HepG2 (cell line): ENCODE results near the gene MS4A7. TPM values are rescaled to one million over a fixed set of nuclear protein-coding genes. Genes with fewer than 3 reads are reported as not detected.

Experiments
- AGO1 ChIP-seq: fragments of 200-400 bp; formaldehyde crosslinking; IDR thresholded peaks from 2 replicates; pipeline ENCODE4 v1.6.1; 2017; ENCODE audit warnings: mild to moderate bottlenecking, low read depth, low read length, moderate library complexity; ENCODE audit not compliant: poor library complexity, severe bottlenecking
- HNRNPL ChIP-seq: fragments of 200-400 bp; formaldehyde crosslinking; IDR thresholded peaks from 2 replicates; pipeline ENCODE4 v1.6.1; 2017; ENCODE audit warnings: mild to moderate bottlenecking, low read depth, low read length
- polyA plus RNA-seq, 8 experiments: library from polyadenylated mRNA; depleted of rRNA in 3 of 8; stranded (reverse) in 7 of 8; unstranded in 1 of 8; fragments of >200 nt; fragmentation: Illumina TruSeq in 4 of 8; extraction: Trizol in 4 of 8; gene quantifications; 2 replicates each; pipeline versions ENCODE4 v1.2.1 to v1.2.3, GENCODE V29; 2011 to 2016; ENCODE audit warnings: low read depth in 4 of 8, missing spikeins in 1 of 8, mixed read lengths in 1 of 8; ENCODE audit not compliant: insufficient read depth in 1 of 8
- total RNA-seq, 5 experiments: library from RNA; depleted of rRNA; stranded (reverse); fragments of >200 nt; fragmentation: Illumina TruSeq; extraction: Trizol; gene quantifications; 2 replicates each; pipeline ENCODE4 v1.2.3, GENCODE V29; 2016; ENCODE audit warnings: low read depth in 1 of 5
- TF ChIP-seq, protein P1 (sequence below): IDR thresholded peaks from 2 replicates; pipeline ENCODE4 v1.4.0; 2020; ENCODE audit warnings: mild to moderate bottlenecking, missing genetic modification reagents
- TF ChIP-seq, protein P2 (sequence below): sonication (generic); formaldehyde crosslinking; conservative IDR thresholded peaks from 2 replicates; pipeline ENCODE4 v1.4.0; 2020; ENCODE audit warnings: mild to moderate bottlenecking, missing genetic modification reagents, moderate library complexity
- TF ChIP-seq, protein P3 (sequence below): sonication (generic); formaldehyde crosslinking; IDR thresholded peaks from 2 replicates; pipeline ENCODE4 v1.8.1; 2023; ENCODE audit warnings: mild to moderate bottlenecking, missing genetic modification reagents, borderline replicate concordance

The MS4A7 gene
- total and polyA plus RNA-seq, 2 of the 13 experiments (the other 11 are each of a cell fraction or from before 2014, with no cell fraction given) = not detected

DNA sequence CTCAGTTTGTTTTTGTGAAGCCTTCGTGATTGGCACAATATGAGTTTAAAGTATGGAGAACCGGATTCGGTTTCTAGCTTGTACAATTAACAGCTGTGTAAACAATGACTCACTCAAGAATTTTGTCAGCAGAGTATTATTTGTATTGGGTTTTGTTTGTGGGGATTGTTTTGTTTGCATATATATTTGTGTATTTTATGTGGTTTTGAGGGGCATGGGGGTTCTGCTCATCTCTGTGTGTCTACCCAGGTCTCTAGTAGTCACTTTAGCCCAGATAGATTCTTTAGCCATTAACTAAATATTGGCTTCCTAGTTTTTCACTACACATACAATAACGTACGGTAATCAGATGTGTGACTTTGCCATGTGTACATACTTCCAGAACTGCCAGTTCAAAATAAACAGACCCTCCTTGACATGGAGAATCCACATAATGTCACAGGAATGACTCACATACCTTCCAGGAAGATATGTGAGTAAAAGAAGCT is 7.5 kb upstream of the MS4A7 start (continued):
- TF ChIP-seq, protein P1, sequence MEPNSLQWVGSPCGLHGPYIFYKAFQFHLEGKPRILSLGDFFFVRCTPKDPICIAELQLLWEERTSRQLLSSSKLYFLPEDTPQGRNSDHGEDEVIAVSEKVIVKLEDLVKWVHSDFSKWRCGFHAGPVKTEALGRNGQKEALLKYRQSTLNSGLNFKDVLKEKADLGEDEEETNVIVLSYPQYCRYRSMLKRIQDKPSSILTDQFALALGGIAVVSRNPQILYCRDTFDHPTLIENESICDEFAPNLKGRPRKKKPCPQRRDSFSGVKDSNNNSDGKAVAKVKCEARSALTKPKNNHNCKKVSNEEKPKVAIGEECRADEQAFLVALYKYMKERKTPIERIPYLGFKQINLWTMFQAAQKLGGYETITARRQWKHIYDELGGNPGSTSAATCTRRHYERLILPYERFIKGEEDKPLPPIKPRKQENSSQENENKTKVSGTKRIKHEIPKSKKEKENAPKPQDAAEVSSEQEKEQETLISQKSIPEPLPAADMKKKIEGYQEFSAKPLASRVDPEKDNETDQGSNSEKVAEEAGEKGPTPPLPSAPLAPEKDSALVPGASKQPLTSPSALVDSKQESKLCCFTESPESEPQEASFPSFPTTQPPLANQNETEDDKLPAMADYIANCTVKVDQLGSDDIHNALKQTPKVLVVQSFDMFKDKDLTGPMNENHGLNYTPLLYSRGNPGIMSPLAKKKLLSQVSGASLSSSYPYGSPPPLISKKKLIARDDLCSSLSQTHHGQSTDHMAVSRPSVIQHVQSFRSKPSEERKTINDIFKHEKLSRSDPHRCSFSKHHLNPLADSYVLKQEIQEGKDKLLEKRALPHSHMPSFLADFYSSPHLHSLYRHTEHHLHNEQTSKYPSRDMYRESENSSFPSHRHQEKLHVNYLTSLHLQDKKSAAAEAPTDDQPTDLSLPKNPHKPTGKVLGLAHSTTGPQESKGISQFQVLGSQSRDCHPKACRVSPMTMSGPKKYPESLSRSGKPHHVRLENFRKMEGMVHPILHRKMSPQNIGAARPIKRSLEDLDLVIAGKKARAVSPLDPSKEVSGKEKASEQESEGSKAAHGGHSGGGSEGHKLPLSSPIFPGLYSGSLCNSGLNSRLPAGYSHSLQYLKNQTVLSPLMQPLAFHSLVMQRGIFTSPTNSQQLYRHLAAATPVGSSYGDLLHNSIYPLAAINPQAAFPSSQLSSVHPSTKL (CRISPR knock-in tag) = peak; percentile 13; the same call in 1 of the 2 replicates
- TF ChIP-seq, protein P2, sequence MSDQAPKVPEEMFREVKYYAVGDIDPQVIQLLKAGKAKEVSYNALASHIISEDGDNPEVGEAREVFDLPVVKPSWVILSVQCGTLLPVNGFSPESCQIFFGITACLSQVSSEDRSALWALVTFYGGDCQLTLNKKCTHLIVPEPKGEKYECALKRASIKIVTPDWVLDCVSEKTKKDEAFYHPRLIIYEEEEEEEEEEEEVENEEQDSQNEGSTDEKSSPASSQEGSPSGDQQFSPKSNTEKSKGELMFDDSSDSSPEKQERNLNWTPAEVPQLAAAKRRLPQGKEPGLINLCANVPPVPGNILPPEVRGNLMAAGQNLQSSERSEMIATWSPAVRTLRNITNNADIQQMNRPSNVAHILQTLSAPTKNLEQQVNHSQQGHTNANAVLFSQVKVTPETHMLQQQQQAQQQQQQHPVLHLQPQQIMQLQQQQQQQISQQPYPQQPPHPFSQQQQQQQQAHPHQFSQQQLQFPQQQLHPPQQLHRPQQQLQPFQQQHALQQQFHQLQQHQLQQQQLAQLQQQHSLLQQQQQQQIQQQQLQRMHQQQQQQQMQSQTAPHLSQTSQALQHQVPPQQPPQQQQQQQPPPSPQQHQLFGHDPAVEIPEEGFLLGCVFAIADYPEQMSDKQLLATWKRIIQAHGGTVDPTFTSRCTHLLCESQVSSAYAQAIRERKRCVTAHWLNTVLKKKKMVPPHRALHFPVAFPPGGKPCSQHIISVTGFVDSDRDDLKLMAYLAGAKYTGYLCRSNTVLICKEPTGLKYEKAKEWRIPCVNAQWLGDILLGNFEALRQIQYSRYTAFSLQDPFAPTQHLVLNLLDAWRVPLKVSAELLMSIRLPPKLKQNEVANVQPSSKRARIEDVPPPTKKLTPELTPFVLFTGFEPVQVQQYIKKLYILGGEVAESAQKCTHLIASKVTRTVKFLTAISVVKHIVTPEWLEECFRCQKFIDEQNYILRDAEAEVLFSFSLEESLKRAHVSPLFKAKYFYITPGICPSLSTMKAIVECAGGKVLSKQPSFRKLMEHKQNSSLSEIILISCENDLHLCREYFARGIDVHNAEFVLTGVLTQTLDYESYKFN (CRISPR knock-in tag) = no peak
- no peak for TF ChIP-seq HNRNPL
- TF ChIP-seq, protein P3, sequence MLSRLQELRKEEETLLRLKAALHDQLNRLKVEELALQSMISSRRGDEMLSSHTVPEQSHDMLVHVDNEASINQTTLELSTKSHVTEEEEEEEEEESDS = no peak
- no peak for TF ChIP-seq AGO1
